Mucosa of gallbladder (tissue), 1 donor: ENCODE data around the gene TRAF7. TPM values are rescaled to one million over a fixed set of nuclear protein-coding genes. Genes with fewer than 3 reads are reported as not detected.
"Not testable (repeated sequence)": the region's sequence is repeated elsewhere in the genome, so short reads cannot be mapped to it uniquely, and the experiment has no call there.

Experiments used
- DNase-seq: peaks from one replicate; pipeline ENCODE4 v3.0.0-alpha.2; 2020; ENCODE audit warnings: low spot score
- total RNA-seq: library from RNA; stranded (reverse); gene quantifications from one replicate; pipeline ENCODE4 v1.2.1, GENCODE V29; 2021
- donor health status: DM: no; HTN: no; CAD: no.

The TRAF7 gene
- 100 TPM for total RNA-seq

DNA sequence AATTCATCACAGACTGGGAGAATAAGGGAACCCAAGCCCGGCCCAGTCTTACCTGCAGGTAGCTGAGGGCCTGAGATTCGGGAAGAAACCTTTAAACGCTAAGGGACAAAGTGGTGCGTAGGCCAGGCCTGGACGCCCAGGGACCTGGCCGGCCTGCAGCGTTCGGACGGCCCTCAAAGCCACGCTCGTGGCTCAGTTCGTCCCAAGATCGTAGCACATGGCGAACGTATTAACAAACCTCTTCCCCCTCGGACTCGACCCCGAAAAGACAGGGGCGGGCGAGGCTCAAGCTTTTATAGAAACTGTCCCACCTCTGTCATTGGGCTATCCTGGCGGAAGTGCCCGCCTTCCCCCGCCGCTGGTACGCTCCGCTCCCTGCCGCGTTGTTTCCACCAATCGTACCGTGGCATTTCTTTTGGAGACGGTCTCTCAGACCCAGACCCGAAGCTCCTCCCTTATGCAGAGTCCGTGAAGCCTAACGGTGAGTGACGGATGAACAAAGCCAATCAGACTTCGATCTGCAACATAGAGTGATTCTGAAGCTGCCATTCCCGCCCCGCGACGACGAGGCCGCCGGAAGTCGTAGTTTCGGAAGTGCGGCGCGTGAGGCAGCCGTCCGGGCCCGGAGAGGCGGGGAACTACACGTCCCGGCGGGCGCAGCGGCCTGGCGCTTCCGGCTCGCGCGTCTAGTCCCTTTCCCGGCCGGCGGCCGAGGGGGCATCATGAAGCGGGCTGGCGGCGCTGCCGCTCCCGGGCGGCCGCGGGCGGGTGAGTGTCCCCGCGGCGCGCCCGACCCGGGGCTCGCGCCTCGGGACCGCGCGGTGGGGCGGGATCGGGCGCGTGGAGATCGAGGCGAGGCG is at the start of gene TRAF7:
TSS of gene TRAF7 (plus strand) at position 692 of the 860 bp plus-strand sequence. CDS start 8,139 bp downstream, outside the sequence.
- DNase-seq, result peak; percentile 100

DNA sequence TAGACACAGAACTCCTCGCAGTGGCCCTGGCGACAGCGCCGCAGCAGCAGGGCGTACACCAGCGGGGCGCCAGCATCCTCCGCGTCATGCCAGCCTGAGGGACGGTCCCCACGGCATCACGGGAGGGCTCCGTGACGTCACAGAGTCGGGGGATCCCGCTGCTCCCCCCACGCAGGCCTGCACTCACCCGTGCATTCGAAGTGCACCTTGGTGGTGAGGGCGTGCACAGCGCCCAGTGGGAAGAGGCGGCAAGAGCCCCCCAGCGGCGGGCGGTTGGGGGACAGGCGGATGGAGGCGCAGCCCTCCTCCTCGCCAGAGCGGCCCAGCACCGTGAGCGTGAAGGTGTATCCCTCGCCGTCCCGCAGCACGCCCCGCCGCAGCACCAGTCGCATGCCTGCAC is 49.4 kb upstream of the TRAF7 start:
- DNase-seq, result not testable (repeated sequence)

DNA sequence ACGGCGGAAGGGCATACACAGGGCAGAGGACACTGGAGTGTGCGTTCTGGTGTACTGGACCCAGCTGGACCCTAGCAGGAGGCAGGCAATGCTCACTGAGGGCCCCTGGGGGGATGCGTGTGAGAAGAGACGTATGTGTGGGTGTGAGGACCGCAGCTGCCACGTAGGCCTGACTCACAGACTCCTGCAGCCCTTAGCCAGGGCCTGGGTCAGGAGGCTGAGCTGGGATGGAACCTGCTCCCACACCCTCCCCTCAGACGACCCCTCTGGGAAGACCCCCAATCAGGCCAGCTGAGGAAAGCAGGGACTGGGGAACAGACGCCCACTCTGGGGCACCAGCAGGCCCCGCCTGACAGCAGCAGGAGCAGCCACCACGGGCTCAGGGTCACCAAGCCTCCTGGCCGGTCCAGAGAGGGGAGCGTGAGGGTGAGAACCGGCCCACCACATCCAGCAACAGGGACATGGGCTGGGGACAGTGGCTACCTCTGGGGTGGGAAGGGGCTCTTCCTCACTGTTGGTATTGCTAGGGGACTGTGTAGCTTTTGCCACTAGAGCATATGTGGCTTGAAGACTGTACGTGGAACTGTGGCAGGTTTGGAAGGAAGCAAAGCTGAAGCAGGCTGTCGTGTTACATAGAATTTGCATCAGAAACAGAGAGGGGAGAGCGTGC is 48.3 kb upstream of the TRAF7 start:
- DNase-seq, result not testable (repeated sequence)

- DNase-seq, result not testable (repeated sequence)
Measured at GRCh38 chr16:2107791-2108125, 47.8 kb upstream of the TRAF7 start.

- DNase-seq, result not testable (repeated sequence)
Measured at GRCh38 chr16:2108446-2109270, 46.9 kb upstream of the TRAF7 start.

- not testable (repeated sequence) for DNase-seq
Measured at GRCh38 chr16:2109271-2109580, 46.4 kb upstream of the TRAF7 start.

- not testable (repeated sequence) for DNase-seq
Measured at GRCh38 chr16:2109872-2110271, 45.7 kb upstream of the TRAF7 start.

GRCh38 chr16:2110332-2111008 is 45.1 kb upstream of the TRAF7 start:
- DNase-seq, result not testable (repeated sequence)

GRCh38 chr16:2111009-2111353 is 44.6 kb upstream of the TRAF7 start:
- DNase-seq, result not testable (repeated sequence)

- not testable (repeated sequence) for DNase-seq
Measured at GRCh38 chr16:2111412-2112335, 43.9 kb upstream of the TRAF7 start.

- not testable (repeated sequence) for DNase-seq
Measured at GRCh38 chr16:2112539-2113106, 43.0 kb upstream of the TRAF7 start.

DNA sequence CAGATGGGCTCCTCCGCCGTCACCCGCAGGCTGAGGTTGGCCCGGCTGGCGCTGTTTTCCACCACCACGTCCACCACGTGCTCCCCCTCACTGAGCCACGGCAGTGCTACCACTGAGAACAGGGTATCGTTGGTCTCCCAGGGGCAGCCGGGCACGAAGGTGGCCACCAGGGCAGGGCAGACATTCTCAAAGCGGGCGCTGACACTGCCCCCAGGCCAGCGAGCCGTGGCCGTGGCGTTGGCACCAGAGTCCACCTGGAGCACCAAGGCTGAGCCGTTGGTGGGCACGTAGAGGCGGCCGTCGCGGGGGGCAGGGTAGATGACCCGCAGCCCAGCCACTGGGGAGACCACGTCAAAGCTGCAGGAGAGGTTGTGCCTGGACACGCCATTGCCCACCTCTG is 41.4 kb upstream of the TRAF7 start:
- DNase-seq, result not testable (repeated sequence)

DNA sequence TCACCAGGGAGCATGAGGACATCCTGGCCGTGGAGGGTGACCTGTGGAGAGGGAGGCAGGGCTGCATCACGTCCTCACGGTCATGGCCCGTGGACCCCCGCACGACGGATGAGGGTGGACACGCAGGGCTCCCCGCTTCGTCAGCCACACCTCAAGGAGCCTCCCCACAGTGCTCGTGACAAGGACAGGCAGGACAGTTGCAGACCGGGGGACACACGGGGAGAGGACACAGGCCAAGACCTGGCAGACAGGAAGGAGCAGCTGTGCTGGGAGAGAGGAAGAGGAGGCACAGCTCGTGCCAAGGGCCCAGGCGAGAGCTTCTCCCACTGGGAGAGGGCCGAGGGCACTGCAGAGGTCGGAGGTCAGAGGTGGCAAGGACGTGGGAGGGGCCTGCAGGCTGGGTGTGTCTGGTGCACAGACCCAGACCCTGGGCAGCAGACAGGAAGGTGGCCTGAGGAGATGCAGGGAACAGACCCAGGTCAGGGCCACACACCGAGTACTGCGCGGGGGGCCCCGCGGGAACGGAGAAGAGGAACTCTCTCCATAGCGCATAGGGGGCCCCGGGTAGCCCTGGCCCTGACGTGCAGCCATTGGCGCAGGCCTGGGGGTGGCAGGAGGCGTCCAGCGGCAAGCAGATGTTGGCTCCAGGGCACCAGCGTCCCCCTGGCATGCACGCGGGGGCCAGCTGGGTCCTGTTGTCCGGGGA is 40.5 kb upstream of the TRAF7 start:
- not testable (repeated sequence) for DNase-seq

DNA sequence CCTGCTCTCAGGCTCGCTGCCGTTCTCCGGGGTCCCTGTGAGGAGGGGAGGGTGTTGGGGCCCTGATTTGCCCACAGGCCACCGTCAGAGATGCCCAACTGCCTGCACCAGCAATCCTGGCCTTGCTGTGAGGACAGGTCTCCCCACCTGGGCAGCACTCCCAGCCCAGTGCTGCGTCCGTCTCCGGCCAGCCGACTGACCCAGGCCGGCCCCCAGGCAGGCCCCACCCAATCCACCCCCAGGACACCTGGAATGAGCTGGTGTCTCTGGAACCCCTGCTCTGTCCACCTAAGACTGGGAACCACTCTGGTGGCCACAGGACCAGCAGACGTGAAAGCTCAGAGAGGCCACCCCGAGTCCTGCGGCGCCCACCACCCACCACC is 40.0 kb upstream of the TRAF7 start:
- no peak for DNase-seq

GRCh38 chr16:2116428-2116827 is 39.2 kb upstream of the TRAF7 start:
- DNase-seq, result not testable (repeated sequence)

DNA sequence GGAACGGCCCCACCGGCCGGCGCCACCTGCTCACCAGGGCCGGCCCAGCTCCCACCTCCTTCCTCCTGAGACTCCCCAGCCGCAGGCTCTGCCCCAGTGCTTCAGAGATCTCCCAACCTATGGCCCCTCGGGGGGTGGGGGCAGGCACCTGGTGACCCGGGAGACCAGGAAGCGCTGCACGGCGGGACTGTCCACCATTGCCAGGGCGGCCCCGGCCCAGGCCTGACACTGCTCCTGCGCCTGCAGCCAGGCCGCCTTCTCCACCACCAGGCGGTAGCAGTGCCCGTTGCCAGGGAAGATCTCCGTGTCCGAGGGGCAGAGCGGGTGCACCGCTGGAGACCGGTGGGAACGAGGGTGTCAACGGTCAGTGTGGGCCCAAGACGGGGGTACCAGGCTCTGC is 38.2 kb upstream of the TRAF7 start:
- DNase-seq, result not testable (repeated sequence)

- not testable (repeated sequence) for DNase-seq
Measured at GRCh38 chr16:2117960-2118722, 37.4 kb upstream of the TRAF7 start.

DNA sequence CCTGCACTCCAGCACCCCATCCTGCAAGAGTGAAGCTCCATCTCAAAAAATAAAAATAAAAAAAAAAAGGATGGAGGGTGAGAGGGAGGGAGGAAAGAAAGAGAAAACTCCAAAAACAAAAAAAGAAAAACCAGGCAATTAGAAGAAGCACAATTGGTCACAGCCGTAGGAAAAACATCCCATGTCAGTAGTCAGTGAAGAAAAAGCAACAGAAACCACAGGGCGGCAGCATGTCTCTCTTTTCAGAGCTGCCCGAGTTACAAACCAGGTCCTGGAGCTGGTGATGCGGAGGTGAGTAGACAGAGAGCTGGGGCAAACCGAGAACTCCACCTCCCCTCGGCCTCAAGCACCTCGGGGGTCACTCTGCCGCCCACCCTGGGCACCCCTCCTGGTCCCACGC is 34.3 kb upstream of the TRAF7 start:
- DNase-seq, result peak; percentile 42

DNA sequence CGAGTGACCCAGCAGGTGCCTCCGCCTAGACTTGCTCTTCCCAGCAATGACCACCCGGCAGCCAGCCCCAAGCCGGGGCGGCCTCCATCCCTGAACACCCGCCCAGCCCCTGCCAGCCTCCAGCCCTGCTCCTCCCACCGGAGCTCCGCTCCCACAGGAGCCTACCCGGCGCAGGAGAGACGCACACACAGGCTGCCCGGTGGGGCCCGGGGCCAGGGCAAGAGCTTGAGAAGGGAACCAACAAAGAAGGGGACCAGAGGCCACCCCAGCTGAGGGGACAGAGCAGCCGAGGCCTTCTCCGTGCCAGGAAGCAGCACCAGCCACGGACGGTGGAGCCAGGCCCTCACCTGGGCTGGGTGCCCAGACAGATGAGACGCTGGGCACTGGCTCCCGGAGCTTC is 33.7 kb upstream of the TRAF7 start:
- no peak for DNase-seq
